ENCODE measurements around the gene ARSG. TPM values are rescaled to one million over a fixed set of nuclear protein-coding genes. Genes with fewer than 3 reads are reported as not detected.
A peak's percentile ranks its signal among the peaks of the same experiment; 100 is the strongest.

ARSG gene
- total and polyA plus RNA-seq, 9 of the 15 experiments (the other 6 are each of a cell fraction or from before 2014, with no cell fraction given) = 1.0 to 5.6 (median 1.8) TPM

GRCh38 chr17:68437979-68438822 is 146.9 kb downstream of the ARSG start (continued):
- TF ChIP-seq ZNF592 (IDR thresholded peaks at IDR 0.05) (peak; percentile 94), ZSCAN29 (IDR thresholded peaks at IDR 0.05) (no peak), HDGF (IDR thresholded peaks at IDR 0.05) (no peak), MEF2A (IDR thresholded peaks at IDR 0.05; ENCODE audit: control insufficient read depth, low read depth, low read length) (no peak), ERF (CRISPR knock-in tag; IDR thresholded peaks at IDR 0.05) (no peak), ATF3 (IDR thresholded peaks at IDR 0.05) (no peak), ATF3 (CRISPR knock-in tag; conservative IDR thresholded peaks at IDR 0.05) (no peak), HNRNPL (IDR thresholded peaks at IDR 0.05; ENCODE audit: low read depth, low read length) (peak; percentile 56; the same call in 1 of the 2 replicates), ZNF699 (CRISPR knock-in tag; IDR thresholded peaks at IDR 0.05; ENCODE audit: insufficient replicate concordance) (no peak), PHB (CRISPR knock-in tag; IDR thresholded peaks at IDR 0.05) (no peak), ZFP91 (CRISPR knock-in tag; IDR thresholded peaks at IDR 0.05) (no peak), CHCHD3 (CRISPR knock-in tag; IDR thresholded peaks at IDR 0.05) (no peak), FOXJ2 (tag; IDR thresholded peaks at IDR 0.05) (no peak), ZNF347 (CRISPR knock-in tag; IDR thresholded peaks at IDR 0.05; ENCODE audit: low read depth) (no peak), SRSF9 (IDR thresholded peaks at IDR 0.05; ENCODE audit: borderline replicate concordance, low read depth, low read length) (no peak), MCM2 (IDR thresholded peaks at IDR 0.05; ENCODE audit: low read depth) (no peak), ZNF140 (CRISPR knock-in tag; IDR thresholded peaks at IDR 0.05) (no peak), BHLHE40 (IDR thresholded peaks at IDR 0.05; ENCODE audit: low read length) (peak; percentile 93), ZBED1 (IDR thresholded peaks at IDR 0.05) (no peak), SAP30 (IDR thresholded peaks at IDR 0.05; ENCODE audit: borderline replicate concordance, insufficient read depth, low read depth, low read length, poor library complexity, severe bottlenecking) (no peak), DNMT1 (IDR thresholded peaks at IDR 0.05) (no peak), SIN3A (IDR thresholded peaks at IDR 0.05; ENCODE audit: borderline replicate concordance in 2 of 2, control insufficient read depth in 1 of 2, low read depth in 2 of 2, low read length in 2 of 2) (no peak)
